Naive B cell (primary cell): ENCODE data around the gene FAM83G. TPM values are rescaled to one million over a fixed set of nuclear protein-coding genes. Genes with fewer than 3 reads are reported as not detected.

ENCODE experiments used
- ATAC-seq, 2 donors: fragments of 150-1000 bp; cut with Tn5 transposase; 2 replicates each; pipeline ENCODE4 v1.10.0; 2021; ENCODE audit warnings: low read depth in 2 of 2, mild to moderate bottlenecking in 2 of 2, moderate library complexity in 2 of 2
- DNase-seq: peaks from one replicate; pipeline ENCODE4 v3.0.0; 2022
- H3K27ac Mint-ChIP-seq, 6 donors: one replicate each; pipeline ENCODE4 v1.8.0; 2020 to 2022; ENCODE audit warnings: mild to moderate bottlenecking in 6 of 6, mixed read lengths in 6 of 6, moderate library complexity in 5 of 6, inconsistent platforms in 2 of 6
- H3K27me3 Mint-ChIP-seq, 3 donors: one replicate each; pipeline ENCODE4 v1.8.0; 2021 to 2022; ENCODE audit warnings: mixed read lengths in 3 of 3, mild to moderate bottlenecking in 1 of 3
- H3K36me3 Mint-ChIP-seq, 2 donors: one replicate each; pipeline ENCODE4 v1.8.0; 2020 to 2022; ENCODE audit warnings: mixed read lengths in 2 of 2, inconsistent platforms in 1 of 2, mild to moderate bottlenecking in 1 of 2
- H3K4me1 Mint-ChIP-seq, 3 donors: one replicate each; pipeline ENCODE4 v1.8.0; 2020 to 2022; ENCODE audit warnings: mixed read lengths in 3 of 3, inconsistent platforms in 1 of 3, mild to moderate bottlenecking in 1 of 3, moderate library complexity in 1 of 3
- H3K4me3 Mint-ChIP-seq, 8 donors: one replicate each; pipeline ENCODE4 v1.8.0; 2020 to 2022; ENCODE audit warnings: mild to moderate bottlenecking in 8 of 8, mixed read lengths in 8 of 8, moderate library complexity in 8 of 8, inconsistent platforms in 2 of 8
- H3K9me3 Mint-ChIP-seq, 7 donors: one replicate each; pipeline ENCODE4 v1.8.0; 2020 to 2022; ENCODE audit warnings: mixed read lengths in 7 of 7, mild to moderate bottlenecking in 5 of 7, inconsistent platforms in 2 of 7, moderate library complexity in 1 of 7
- polyA plus RNA-seq, 6 donors: library from polyadenylated mRNA; unstranded; fragments of 300-500 nt; fragmentation: Illumina TruSeq; gene quantifications; one replicate each; pipeline ENCODE4 v1.2.3, GENCODE V29; 2021; ENCODE audit warnings: low read depth in 6 of 6

FAM83G gene
- polyA plus RNA-seq, 6 donors from 2014 or later: 2.5 to 4.4 (median 2.9) TPM

- peaks cover 22 to 41% (median 25%) of the 10 kb centered on the region in 3 donors for H3K4me1 Mint-ChIP-seq
- H3K36me3 Mint-ChIP-seq: no peaks in the 10 kb centered on the region
- H3K4me3 Mint-ChIP-seq: peak overlapping the region in 1 of 8 donors; percentile 66
- peaks cover 0 to 7% (median 0%) of the 10 kb centered on the region in 3 donors for H3K27me3 Mint-ChIP-seq
- no peak for DNase-seq
- no peaks in the 10 kb centered on the region for H3K9me3 Mint-ChIP-seq
- no peak for ATAC-seq
- H3K27ac Mint-ChIP-seq: peak overlapping the region in 1 of 6 donors; percentile 61
Measured at GRCh38 chr17:19018600-19018950, 14.0 kb upstream of the FAM83G start.

GRCh38 chr17:19017804-19018599, 13.4 kb upstream of the FAM83G start:
- ATAC-seq (no peak), DNase-seq (no peak)
- Mint-ChIP-seq H3K4me3 (no peak overlapping the region), H3K27me3 (peaks cover 0 to 7% (median 0%) of the 10 kb centered on the region in 3 donors), H3K27ac (peak overlapping the region in 2 of 6 donors; percentile 10 to 61), H3K4me1 (peaks cover 22 to 41% (median 25%) of the 10 kb centered on the region in 3 donors), H3K36me3 (no peaks in the 10 kb centered on the region), H3K9me3 (no peaks in the 10 kb centered on the region)

- peaks cover 21 to 37% (median 22%) of the 10 kb centered on the region in 3 donors for H3K4me1 Mint-ChIP-seq
- H3K27ac Mint-ChIP-seq: no peak overlapping the region
- peaks cover 0 to 7% (median 0%) of the 10 kb centered on the region in 3 donors for H3K27me3 Mint-ChIP-seq
- H3K9me3 Mint-ChIP-seq: no peaks in the 10 kb centered on the region
- DNase-seq: no peak
- no peak overlapping the region for H3K4me3 Mint-ChIP-seq
- H3K36me3 Mint-ChIP-seq: no peaks in the 10 kb centered on the region
- ATAC-seq: no peak
Measured at GRCh38 chr17:19017401-19017800, 12.8 kb upstream of the FAM83G start.

- Mint-ChIP-seq H3K36me3 (no peaks in the 10 kb centered on the region), H3K27ac (peak overlapping the region in 3 of 6 donors; percentile 37 to 79 (median 57)), H3K27me3 (peaks cover 0 to 7% (median 0%) of the 10 kb centered on the region in 3 donors), H3K4me1 (peaks cover 18 to 36% (median 22%) of the 10 kb centered on the region in 3 donors), H3K4me3 (peak overlapping the region in 1 of 8 donors; percentile 29), H3K9me3 (no peaks in the 10 kb centered on the region)
- no peak for ATAC-seq
- DNase-seq: no peak
Measured at GRCh38 chr17:19016881-19017280, 12.3 kb upstream of the FAM83G start.

GRCh38 chr17:19016297-19016696, 11.7 kb upstream of the FAM83G start:
- H3K4me3 Mint-ChIP-seq: no peak overlapping the region
- H3K9me3 Mint-ChIP-seq: no peaks in the 10 kb centered on the region
- peak overlapping the region in 2 of 6 donors; percentile 57 to 79 for H3K27ac Mint-ChIP-seq
- DNase-seq (no peak), ATAC-seq (no peak)
- H3K36me3 Mint-ChIP-seq: no peaks in the 10 kb centered on the region
- peaks cover 18 to 36% (median 22%) of the 10 kb centered on the region in 3 donors for H3K4me1 Mint-ChIP-seq
- H3K27me3 Mint-ChIP-seq: peaks cover 0 to 7% (median 0%) of the 10 kb centered on the region in 3 donors

- H3K9me3 Mint-ChIP-seq: no peaks in the 10 kb centered on the region
Measured at GRCh38 chr17:19015428-19015827, 10.9 kb upstream of the FAM83G start.

GRCh38 chr17:19014628-19015215, 10.2 kb upstream of the FAM83G start:
- H3K27me3 Mint-ChIP-seq: peaks cover 0 to 7% (median 2%) of the 10 kb centered on the region in 3 donors

More at GRCh38 chr17:19015428-19015827, 10.9 kb upstream of the FAM83G start:
- H3K4me1 Mint-ChIP-seq: peaks cover 19 to 36% (median 22%) of the 10 kb centered on the region in 3 donors
- no peak for ATAC-seq
- peak overlapping the region in 1 of 6 donors; percentile 32 for H3K27ac Mint-ChIP-seq
- no peaks in the 10 kb centered on the region for H3K36me3 Mint-ChIP-seq
- no peak overlapping the region for H3K4me3 Mint-ChIP-seq
- peaks cover 0 to 7% (median 0%) of the 10 kb centered on the region in 3 donors for H3K27me3 Mint-ChIP-seq
- DNase-seq: no peak

GRCh38 chr17:19013806-19014627, 9.5 kb upstream of the FAM83G start:
- H3K4me3 Mint-ChIP-seq: peak overlapping the region in 3 of 8 donors; percentile 42 to 77 (median 57)
- H3K36me3 Mint-ChIP-seq: no peaks in the 10 kb centered on the region
- H3K27me3 Mint-ChIP-seq: peaks cover 0 to 7% (median 4%) of the 10 kb centered on the region in 3 donors
- no peak overlapping the region for H3K27ac Mint-ChIP-seq
- DNase-seq (no peak), ATAC-seq (no peak)
- H3K4me1 Mint-ChIP-seq: peaks cover 14 to 26% (median 15%) of the 10 kb centered on the region in 3 donors
- H3K9me3 Mint-ChIP-seq: no peaks in the 10 kb centered on the region

More at GRCh38 chr17:19014628-19015215, 10.2 kb upstream of the FAM83G start:
- Mint-ChIP-seq H3K9me3 (no peaks in the 10 kb centered on the region), H3K4me3 (no peak overlapping the region), H3K4me1 (peaks cover 16 to 30% (median 17%) of the 10 kb centered on the region in 3 donors), H3K36me3 (no peaks in the 10 kb centered on the region), H3K27ac (no peak overlapping the region)
- DNase-seq: no peak
- ATAC-seq: no peak

GRCh38 chr17:19013226-19013625, 8.7 kb upstream of the FAM83G start:
- H3K27me3 Mint-ChIP-seq: peaks cover 0 to 7% (median 4%) of the 10 kb centered on the region in 3 donors
- no peaks in the 10 kb centered on the region for H3K9me3 Mint-ChIP-seq
- no peak for DNase-seq
- no peak overlapping the region for H3K27ac Mint-ChIP-seq
- no peak for ATAC-seq
- H3K36me3 Mint-ChIP-seq: no peaks in the 10 kb centered on the region
- no peak overlapping the region for H3K4me3 Mint-ChIP-seq
- peaks cover 8 to 19% (median 11%) of the 10 kb centered on the region in 3 donors for H3K4me1 Mint-ChIP-seq

- ATAC-seq (no peak), DNase-seq (no peak)
- no peaks in the 10 kb centered on the region for H3K36me3 Mint-ChIP-seq
- H3K27ac Mint-ChIP-seq: peak overlapping the region in 1 of 6 donors; percentile 53
- H3K9me3 Mint-ChIP-seq: no peaks in the 10 kb centered on the region
- H3K4me1 Mint-ChIP-seq: peaks cover 5 to 19% (median 11%) of the 10 kb centered on the region in 3 donors
- H3K4me3 Mint-ChIP-seq: no peak overlapping the region
- peaks cover 0 to 7% (median 4%) of the 10 kb centered on the region in 3 donors for H3K27me3 Mint-ChIP-seq
Measured at GRCh38 chr17:19012171-19013080, 7.9 kb upstream of the FAM83G start.

- peak overlapping the region in 1 of 6 donors; percentile 74 for H3K27ac Mint-ChIP-seq
Measured at GRCh38 chr17:19011581-19011980, 7.0 kb upstream of the FAM83G start.

GRCh38 chr17:19010729-19011505, 6.4 kb upstream of the FAM83G start:
- no peak overlapping the region for H3K4me3 Mint-ChIP-seq
- DNase-seq (no peak), ATAC-seq (no peak)
- no peaks in the 10 kb centered on the region for H3K36me3 Mint-ChIP-seq
- H3K9me3 Mint-ChIP-seq: no peaks in the 10 kb centered on the region
- peaks cover 0 to 7% (median 4%) of the 10 kb centered on the region in 3 donors for H3K27me3 Mint-ChIP-seq
- peaks cover 5 to 7% (median 7%) of the 10 kb centered on the region in 3 donors for H3K4me1 Mint-ChIP-seq
- H3K27ac Mint-ChIP-seq: peak overlapping the region in 2 of 6 donors; percentile 69 to 74

More at GRCh38 chr17:19011581-19011980, 7.0 kb upstream of the FAM83G start:
- H3K27me3 Mint-ChIP-seq: peaks cover 0 to 7% (median 4%) of the 10 kb centered on the region in 3 donors
- no peaks in the 10 kb centered on the region for H3K36me3 Mint-ChIP-seq
- ATAC-seq: no peak
- no peak for DNase-seq
- no peak overlapping the region for H3K4me3 Mint-ChIP-seq
- peaks cover 5 to 12% (median 5%) of the 10 kb centered on the region in 3 donors for H3K4me1 Mint-ChIP-seq
- no peaks in the 10 kb centered on the region for H3K9me3 Mint-ChIP-seq
